Measurements from ENCODE around the gene GNG2.
A peak's percentile ranks its signal among the peaks of the same experiment; 100 is the strongest.
"Not testable (repeated sequence)": the region's sequence is repeated elsewhere in the genome, so short reads cannot be mapped to it uniquely, and the experiment has no call there.

GNG2 gene

GRCh38 chr14:51895375-51895774 lies 35.0 kb downstream of the GNG2 start:
- DNase-seq: no peak

- no peak for DNase-seq
These were observed 37.5 kb downstream of the GNG2 start for GRCh38 chr14:51897791-51898355.

- no peak for DNase-seq
These were observed 41.1 kb downstream of the GNG2 start for GRCh38 chr14:51901475-51902024.

- not testable (repeated sequence) for DNase-seq
These were observed 45.3 kb downstream of the GNG2 start for GRCh38 chr14:51905656-51906121.

DNA sequence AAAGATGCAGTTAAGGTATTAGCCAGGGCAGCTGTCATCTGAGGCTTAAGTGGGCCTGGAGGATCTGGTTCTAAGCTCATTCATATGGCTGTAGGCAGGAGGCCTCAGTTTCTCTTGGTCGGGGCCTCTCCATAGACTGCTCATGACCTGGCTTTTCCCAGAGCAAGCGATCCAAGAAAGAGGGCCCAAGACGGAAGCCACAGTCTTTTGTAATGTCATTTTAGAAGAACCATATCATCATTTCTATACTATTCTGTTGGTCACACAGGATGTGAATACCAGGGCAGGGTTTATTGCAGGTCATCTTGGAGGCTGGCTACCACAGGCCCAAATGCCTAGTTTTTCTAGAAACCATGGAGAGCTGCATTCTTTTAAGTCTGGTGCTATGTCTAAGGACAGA lies 47.7 kb downstream of the GNG2 start:
- no peak for DNase-seq

GRCh38 chr14:51912112-51912786 lies 51.8 kb downstream of the GNG2 start:
- no peak for DNase-seq

GRCh38 chr14:51914310-51914709 lies 53.9 kb downstream of the GNG2 start:
- no peak for DNase-seq

GRCh38 chr14:51917193-51917592 lies 56.8 kb downstream of the GNG2 start:
- DNase-seq: no peak

DNA sequence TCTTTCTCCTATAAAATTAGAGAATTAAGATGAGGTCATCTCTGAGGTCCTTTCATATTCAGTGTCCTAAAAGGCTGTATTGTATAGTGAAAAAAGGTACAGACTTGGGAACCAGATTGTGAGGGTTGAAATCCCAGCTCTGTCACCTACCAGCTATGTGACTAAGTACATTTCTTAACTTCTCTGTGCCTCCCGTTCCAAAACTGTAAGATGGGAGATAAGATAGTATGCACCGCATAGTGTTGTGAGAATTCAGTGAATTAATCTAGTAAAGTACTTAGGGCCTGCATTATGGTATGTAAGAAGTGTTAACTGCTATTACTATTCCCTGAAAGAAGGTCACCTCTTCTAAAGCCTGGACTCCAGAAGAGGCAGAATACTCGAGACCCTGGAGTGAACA lies 60.6 kb downstream of the GNG2 start:
- no peak for DNase-seq

- DNase-seq: peak; percentile 66
These were observed 62.2 kb downstream of the GNG2 start for GRCh38 chr14:51922624-51923023.

- DNase-seq: no peak
These were observed 64.2 kb downstream of the GNG2 start for GRCh38 chr14:51924600-51924999.

- no peak for DNase-seq
These were observed 65.6 kb downstream of the GNG2 start for GRCh38 chr14:51925980-51926379.

- no peak for DNase-seq
These were observed 66.0 kb downstream of the GNG2 start for GRCh38 chr14:51926449-51926848.

- DNase-seq: no peak
These were observed 68.2 kb downstream of the GNG2 start for GRCh38 chr14:51928568-51928967.

GRCh38 chr14:51929166-51929565 lies 68.8 kb downstream of the GNG2 start:
- no peak for DNase-seq

- DNase-seq: no peak
These were observed 69.7 kb downstream of the GNG2 start for GRCh38 chr14:51929910-51930682.

DNA sequence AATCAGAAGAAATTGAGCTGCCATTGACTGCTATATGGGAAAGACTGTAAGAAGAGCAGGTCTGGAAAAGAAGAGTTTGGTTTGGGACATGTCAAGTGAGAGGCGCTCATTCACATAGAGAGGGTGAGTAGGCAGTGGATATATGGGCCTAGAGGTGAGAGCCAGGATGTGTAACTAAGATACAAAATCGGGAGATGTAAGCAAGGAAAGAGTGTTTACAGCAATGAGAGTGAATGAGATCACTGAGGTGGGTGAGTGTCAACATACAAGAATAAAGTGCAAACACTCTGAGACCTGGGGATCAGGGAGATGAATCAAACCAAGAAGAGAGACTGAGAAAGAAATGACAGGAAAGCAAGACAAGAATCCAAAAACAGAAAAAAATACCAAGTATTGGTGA lies 70.9 kb downstream of the GNG2 start:
- no peak for DNase-seq

DNA sequence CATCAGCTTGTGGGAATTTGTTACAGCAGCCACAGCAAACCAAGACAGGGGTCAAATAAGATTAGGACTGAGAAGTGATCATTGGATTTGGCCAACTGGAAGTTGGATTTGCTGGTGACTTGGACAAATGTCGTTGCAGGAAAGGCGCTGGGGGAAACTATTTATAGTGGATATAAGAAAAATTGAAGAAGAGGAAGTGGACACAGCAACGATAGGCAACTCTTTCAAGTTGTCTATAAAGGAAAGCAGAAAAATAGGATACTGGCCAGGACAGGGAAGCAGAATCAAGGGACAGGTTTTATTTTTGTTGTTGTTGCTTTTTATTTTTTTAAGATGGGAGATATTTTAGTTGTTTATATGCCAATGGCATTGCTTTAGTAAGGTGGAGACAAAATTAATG lies 72.8 kb downstream of the GNG2 start:
- DNase-seq: no peak

DNA sequence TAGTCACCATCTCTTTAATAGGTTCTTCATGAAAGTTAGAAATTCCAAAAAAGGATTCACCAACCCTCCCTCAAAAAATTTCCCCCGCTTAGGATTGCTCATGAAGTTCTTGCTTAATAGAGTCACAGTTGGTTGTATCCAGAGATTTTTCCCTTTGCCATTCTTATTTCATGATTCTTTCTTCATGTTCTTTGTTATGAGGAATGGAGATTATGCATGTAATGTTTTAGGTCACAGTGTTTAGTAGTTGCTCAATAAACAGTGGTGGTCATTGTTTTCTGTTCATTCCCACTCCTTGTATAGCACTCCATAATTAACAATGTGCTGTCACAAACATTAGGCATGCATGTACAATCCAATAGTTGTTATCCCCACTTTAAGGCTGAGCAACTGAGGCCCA lies 77.7 kb downstream of the GNG2 start:
- no peak for DNase-seq

DNA sequence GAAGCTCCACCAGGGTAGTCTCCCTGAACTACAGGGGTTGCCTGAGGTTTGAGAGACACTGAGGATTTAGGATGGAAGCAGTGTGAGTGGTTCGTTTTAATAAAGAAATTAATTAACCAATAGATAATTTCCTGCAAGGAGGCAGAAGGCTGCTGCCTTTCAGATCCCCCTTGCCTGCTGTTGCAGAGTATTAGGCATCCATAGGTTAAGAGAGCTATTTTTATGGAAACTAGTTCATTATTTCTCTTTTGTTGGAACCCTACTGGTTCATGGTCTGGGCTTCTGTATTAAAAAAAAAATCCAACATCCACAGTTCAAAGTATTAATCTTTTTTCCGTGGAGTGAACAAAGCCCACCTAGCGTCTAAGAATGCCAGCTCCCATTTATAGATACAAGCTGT lies 78.4 kb downstream of the GNG2 start:
- no peak for DNase-seq

DNA sequence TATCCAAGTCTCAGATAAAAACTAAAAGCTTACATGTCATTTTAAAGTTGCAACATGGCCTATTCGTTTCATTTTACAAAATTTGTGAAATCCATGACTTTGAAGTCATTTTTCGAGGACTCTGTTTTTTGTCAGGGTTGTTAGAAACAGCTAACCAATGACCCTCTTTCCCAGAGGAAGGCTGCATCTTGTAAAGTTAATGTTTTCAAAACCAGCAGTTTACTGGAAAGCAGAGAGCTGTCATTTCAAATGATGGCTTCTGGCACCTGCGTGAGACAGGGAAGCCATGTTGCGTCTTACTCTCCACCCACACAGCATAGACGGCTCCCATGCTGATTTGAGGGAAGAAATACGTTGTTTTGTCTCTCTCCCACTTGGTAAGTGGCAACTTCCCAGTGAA lies 78.8 kb downstream of the GNG2 start:
- DNase-seq: no peak

GRCh38 chr14:51939755-51940301 lies 79.4 kb downstream of the GNG2 start:
- no peak for DNase-seq

- DNase-seq: no peak
These were observed 82.6 kb downstream of the GNG2 start for GRCh38 chr14:51942971-51943370.

- no peak for DNase-seq
These were observed 89.6 kb downstream of the GNG2 start for GRCh38 chr14:51950007-51950406.

Measured in right forelimb (tissue), 1 donor.